Glomerular endothelial cell (primary cell): ENCODE data around the gene GEMIN2. TPM values are rescaled to one million over a fixed set of nuclear protein-coding genes. Genes with fewer than 3 reads are reported as not detected.
"Not testable (repeated sequence)": the region's sequence is repeated elsewhere in the genome, so short reads cannot be mapped to it uniquely, and the experiment has no call there.

Experiments
- DNase-seq: peaks from one replicate; pipeline ENCODE4 v3.0.0-alpha.2; 2011; ENCODE audit warnings: low read depth, low spot score; ENCODE audit errors: extremely low read depth
- total RNA-seq: library from RNA; depleted of rRNA; stranded (reverse); fragments of >200 nt; gene quantifications from 2 replicates; pipeline ENCODE4 v1.2.3, GENCODE V29; 2015

The GEMIN2 gene
- total RNA-seq, 1 donor from 2014 or later = 24.3 TPM

DNA sequence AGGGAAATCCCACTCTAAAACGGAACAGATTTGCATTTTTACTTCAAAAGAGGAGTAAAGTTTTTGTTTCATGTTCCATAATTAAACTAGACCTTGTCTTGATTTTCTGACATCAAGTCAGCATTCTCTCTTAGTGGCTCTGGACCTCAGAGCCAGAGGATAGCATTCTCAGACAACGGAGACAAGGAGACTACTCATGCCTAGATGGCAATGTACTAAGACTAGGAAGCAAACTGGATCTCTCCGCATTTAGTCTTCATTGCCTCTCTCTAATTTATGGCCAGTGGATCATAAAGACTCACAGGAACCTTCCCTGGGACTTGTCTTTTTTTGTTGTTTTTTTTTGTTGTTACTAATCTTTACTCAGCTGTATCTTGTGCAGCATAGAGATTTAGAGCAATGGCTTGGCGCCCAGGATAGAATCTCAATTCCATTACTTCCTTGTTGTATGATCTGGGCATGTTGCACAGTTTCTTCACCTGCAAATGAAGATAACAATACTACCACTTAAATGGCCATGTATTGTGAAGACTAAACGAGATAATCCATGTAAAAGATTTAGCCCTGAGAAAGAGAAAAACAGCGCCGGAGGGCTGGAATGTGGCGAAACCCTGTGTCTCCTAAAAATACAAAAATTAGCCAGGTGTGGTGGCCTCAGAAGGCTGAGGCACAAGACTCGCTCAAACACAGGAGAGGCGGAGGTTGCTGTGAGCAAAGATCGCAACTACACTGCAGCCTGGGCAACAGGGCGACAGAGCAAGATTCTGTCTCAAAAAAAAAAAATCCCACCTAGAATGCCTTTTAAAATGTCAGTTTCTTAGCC lies 4.0 kb upstream of the GEMIN2 start:
- no peak for DNase-seq

- DNase-seq = no peak
These were observed 444 bp upstream of the GEMIN2 start for GRCh38 chr14:39113685-39114072.

- DNase-seq = no peak
These were observed 8.4 kb downstream of the GEMIN2 start for GRCh38 chr14:39122330-39123138.

DNA sequence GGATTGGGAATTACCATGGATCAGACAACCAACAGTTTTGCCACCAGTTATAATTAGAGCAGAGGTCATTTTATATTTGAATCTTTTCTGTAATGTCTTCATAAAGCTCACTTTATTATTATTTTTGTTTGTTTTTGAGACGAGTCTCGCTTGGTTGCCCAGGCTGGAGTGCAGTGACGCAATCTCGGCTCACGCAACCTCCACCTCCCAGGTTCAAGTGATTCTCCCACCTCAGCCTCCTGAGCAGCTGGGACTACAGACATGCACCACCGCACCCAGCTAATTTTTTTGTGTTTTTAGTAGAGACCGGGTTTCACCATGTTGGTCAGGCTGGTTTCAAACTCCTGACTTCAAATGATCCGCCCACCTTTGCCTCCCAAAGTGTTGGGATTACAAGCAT lies 23.7 kb downstream of the GEMIN2 start:
- DNase-seq = not testable (repeated sequence)

DNA sequence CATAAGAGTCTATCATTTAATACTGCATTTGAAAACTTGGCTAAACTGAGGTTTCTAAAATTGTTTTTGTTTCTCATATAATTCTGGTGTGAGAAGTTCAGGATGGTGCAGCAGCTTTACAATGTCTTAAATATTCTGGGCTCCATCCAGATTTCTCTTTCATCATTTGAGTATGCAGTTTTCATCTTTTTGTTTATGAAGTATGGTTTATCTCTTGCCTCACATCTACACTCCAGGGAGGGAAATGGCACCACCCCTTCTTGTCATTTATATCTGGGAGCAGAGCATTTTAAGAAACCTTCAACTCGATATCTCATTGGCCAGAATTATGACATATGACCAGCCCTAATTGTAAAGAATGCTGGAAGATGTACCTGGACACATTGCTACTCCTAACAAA lies 24.3 kb downstream of the GEMIN2 start:
- no peak for DNase-seq

GRCh38 chr14:39140170-39140569 lies 26.0 kb downstream of the GEMIN2 start:
- DNase-seq = no peak

GRCh38 chr14:39141623-39142022 lies 27.5 kb downstream of the GEMIN2 start:
- not testable (repeated sequence) for DNase-seq

GRCh38 chr14:39143226-39143625 lies 29.1 kb downstream of the GEMIN2 start:
- DNase-seq = not testable (repeated sequence)

- DNase-seq = no peak
These were observed 31.3 kb downstream of the GEMIN2 start for GRCh38 chr14:39145266-39145966.

GRCh38 chr14:39154594-39155189 lies 40.6 kb downstream of the GEMIN2 start:
- no peak for DNase-seq

GRCh38 chr14:39157491-39157890 lies 43.4 kb downstream of the GEMIN2 start:
- DNase-seq = no peak

DNA sequence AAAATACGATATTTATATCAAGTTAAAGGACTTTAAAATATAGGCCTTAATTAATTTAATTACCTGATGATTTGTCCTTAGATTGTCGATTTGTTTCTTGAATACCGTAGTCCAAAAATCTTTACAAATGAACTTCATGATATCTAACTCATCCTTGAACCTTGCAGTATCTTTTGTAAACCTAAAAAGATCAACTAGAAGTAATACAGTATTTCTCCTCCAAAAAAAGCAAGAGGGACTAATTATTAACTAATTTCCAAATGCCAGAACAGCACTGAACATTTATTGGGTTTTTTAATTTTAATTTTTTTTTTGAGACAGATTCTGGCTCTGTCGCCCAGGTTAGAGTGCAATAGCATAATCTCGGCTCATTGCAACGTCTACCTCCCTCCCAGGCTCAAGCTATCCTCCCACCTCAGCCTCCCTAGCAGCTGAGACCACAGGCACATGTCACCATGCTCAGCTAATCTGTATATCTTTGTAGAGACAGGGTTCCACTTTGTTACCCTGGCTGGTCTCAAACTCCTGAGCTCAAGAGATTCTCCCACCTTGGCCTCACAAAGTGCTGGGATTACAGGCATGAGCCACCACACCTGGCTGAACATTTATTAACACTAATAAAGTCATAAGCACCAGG lies 44.2 kb downstream of the GEMIN2 start:
- DNase-seq = no peak

- DNase-seq = no peak
These were observed 46.4 kb downstream of the GEMIN2 start for GRCh38 chr14:39160494-39160893.

DNA sequence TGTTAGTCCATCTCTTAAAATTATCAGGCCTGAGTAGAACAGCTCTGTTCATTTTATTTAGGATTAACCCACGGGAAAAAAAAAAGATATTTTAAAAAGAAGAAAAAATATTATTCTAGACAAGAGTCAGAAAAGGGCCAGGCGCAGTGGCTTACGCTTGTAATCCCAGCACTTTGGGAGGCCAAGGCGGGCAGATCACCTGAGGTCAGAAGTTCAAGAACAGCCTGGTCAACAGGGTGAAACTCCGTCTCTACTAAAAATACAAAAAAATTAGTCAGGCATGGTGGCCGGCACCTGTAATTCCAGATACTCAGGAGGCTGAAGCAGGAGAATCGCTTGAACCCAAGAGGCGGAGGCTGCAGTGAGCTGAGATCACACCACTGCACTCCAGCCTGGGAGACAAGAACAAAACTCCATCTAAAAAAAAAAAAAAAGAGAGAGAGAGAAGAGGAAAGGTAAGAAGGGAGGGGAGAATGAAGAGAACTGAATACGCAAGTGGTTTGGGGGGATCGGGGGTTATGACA lies 53.7 kb downstream of the GEMIN2 start:
- DNase-seq = not testable (repeated sequence)

DNA sequence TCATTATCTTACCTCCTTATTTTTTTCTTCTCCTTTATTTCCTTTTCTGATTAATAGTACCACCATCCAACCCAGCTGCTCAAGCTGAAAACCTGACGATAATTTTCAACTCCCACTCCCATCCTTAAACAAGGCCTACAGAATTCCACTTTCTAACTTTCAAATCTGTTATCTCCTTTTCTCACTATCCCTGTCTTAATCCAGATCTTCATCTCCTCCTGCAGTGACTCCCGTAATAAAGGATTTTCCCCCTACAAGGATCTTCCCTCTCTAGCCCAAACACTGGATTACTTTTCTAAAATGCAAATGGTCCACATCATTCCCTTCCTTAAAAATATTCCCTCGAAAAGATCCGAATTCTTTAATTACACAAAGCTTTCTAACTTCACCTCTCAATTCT lies 54.5 kb downstream of the GEMIN2 start:
- no peak for DNase-seq

GRCh38 chr14:39169541-39169900 lies 55.4 kb downstream of the GEMIN2 start:
- DNase-seq = no peak

GRCh38 chr14:39173198-39173597 lies 59.1 kb downstream of the GEMIN2 start:
- no peak for DNase-seq

DNA sequence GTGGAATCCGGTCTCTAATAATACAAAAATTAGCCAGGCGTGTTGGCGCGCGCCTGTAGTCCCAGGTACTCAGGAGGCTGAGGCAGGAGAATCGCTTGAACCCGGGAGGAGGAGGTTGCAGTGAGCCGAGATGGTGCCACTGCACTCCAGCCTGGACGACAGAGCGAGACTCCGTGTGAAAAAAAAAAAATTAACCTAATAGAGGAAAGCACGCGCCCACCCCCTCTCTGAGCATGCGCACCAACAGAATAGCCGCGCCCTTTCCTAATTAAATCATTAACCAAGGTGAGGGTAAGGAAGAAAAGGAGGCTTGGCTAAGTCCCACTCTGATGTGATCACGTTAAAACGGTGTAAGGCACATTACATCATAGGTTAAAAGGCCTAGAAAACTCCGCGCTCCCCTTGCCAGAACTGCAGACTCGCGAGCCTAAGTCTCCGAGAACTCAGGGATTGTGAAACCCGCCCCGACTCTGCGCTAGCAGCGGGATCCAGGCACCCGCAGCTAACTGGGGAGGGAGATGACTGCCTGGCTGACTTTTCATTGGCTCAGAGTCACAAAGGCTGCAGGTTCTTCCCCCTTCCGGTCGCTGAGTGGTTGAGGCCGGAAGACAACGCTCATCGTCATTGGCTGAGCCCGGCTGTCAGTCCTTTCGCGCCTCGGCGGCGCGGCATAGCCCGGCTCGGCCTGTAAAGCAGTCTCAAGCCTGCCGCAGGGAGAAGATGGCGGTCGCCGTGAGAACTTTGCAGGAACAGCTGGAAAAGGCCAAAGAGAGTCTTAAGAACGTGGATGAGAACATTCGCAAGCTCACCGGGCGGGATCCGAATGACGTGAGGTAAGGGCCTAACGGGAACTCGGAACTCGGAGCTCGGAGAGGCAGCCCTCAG lies 60.7 kb downstream of the GEMIN2 start, which contains the start of gene PNN:
Gene PNN (plus strand): TSS at position 695 of the 885 bp plus-strand sequence. CDS start 26 bp downstream, at position 721.
- peak; percentile 98 for DNase-seq
